ENCODE results near the gene ITGB1BP2.
"Not testable (repeated sequence)": the region's sequence is repeated elsewhere in the genome, so short reads cannot be mapped to it uniquely, and the experiment has no call there.

The ITGB1BP2 gene

GRCh38 chrX:71301195-71301924 lies at the start of gene ITGB1BP2:
TSS of gene ITGB1BP2 (plus strand) at chrX:71301750. CDS start at chrX:71301807, 57 bp downstream.
- no peak for DNase-seq (ENCODE audit: low read depth in 3 of 3)

DNA sequence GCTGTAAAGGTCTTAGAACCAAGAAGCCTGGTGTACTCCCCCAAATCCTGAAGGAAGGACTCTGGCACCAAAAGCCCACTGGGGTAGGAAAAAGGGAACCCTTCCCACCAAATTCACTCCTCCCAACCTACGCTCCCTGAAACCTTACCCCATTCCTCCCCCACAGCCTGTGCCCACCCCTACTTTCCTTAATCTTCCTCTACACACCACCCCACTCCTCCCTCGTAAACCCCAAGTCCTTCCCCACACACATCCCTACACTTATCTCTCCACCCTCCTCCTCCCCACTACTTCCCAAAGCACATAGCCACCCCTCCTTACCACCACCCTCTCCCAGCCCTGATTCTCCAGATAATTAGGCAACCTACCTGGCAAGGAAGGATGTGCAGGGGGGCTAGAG lies 49.3 kb upstream of the ITGB1BP2 start:
- DNase-seq (ENCODE audit: low read depth in 3 of 3): no peak

DNA sequence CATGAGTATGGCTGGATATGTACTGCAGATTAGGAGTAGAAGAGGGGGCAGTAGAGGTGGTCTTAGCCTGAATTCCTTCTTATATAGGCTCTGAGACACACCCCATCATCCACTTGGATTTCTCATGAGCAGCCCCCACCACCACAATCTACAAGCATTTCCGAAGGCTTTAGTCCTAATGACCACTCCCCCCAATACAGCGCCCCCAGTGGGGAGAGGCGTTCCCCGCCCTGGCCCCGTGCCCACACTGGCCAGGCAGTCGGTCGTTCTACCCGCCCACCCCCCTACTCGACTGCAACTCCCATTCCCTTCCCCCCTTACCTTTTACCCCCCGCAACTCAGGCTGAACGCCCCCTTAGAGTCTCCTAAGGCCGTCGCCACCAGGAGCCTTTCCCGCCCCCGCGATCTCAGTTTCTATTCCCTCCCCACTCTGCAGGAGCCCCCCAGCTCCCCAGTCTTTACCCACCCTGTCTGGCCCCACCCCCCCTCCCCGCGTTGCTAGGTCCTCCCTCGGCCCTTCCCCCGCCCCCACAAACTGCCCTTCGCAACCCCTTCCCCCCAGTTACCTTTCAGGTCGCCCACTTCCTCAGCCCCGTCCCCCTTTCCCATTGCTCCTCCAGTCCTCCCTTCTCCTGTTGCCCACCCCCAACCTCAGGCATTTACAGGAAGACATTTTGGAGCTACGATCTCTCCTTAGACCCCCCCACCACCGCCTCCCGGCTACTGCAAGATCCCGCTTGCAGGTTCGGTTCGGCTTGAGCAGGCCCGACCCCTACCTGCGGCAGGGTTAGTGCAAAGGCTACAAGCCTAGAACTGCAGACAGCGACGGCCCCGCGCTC lies 48.1 kb upstream of the ITGB1BP2 start:
- no peak for DNase-seq (ENCODE audit: low read depth in 3 of 3)

DNA sequence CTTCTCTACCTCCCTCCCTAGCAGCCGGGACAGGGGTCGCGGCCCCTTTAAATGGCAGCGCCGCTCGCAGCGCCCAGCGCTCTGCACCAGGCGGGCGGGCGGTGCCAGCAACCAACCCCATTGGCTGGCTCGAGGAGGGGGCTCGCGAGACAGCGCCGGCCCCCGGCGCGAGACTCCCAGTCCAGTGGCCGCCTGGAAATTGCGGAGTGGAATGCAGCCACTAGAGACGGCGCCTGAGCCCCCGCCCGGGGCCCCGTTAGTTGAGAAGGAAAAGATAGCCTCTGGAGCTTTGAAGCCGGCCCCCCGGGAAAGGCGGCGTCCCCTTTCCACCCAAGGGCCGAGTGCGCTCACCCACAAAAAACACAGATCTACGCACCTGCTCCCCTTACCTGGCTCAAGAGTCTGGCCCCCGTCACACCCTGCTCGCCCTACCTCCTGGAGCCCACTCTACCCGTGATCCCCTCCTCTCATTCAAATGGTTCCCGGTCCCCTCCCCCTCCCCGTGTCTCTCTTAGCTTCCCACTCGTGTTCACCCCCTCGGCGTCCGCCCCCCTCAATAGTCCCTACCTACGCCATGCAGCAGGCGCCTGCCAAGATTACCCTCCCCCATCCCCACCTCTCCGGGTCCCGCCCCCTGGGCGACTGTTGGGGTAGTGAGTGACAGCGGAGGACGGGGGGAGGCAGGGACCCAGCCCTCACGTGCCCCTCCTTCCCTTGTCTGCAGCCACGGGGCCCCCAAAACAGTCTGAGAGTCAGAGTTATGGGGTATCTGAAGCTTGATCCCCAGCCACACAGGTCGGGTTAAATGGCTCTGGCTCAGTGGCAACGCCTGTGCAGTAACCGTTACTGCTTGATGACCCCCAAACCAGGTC lies 47.2 kb upstream of the ITGB1BP2 start, which contains the start of gene ZMYM3:
ZMYM3 (minus strand) TSS at position 49 of the 872 bp plus-strand sequence. CDS start 885 bp downstream, outside the sequence.
- DNase-seq (ENCODE audit: low read depth in 3 of 3): peak; percentile 41 to 48 (median 45)

GRCh38 chrX:71256051-71256450 lies 45.5 kb upstream of the ITGB1BP2 start:
- DNase-seq (ENCODE audit: low read depth in 3 of 3): no peak

DNA sequence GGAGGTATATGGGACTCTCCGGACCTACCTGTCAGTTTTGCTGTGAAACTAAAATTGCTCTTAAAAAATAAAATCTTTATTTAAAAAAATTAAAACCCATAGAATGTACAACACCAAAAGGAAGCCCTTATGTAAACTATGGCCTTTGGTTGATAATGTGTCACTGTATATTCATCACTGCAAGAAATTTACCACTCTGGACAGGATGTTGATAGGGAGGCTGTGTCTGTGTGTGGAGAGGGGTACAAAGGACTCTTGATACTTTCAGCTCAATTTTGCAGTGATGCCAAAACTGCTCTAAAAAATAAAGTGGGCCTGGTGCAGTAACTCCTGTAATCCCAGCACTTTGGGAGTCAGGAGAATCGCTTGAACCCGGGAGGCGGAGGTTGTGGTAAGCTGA lies 44.7 kb upstream of the ITGB1BP2 start:
- DNase-seq (ENCODE audit: low read depth in 3 of 3): no peak

GRCh38 chrX:71268624-71269023 lies 32.9 kb upstream of the ITGB1BP2 start:
- not testable (repeated sequence) for DNase-seq (ENCODE audit: low read depth in 3 of 3)

- DNase-seq (ENCODE audit: low read depth in 3 of 3): no peak
These were observed 31.7 kb upstream of the ITGB1BP2 start for GRCh38 chrX:71269801-71270395.

DNA sequence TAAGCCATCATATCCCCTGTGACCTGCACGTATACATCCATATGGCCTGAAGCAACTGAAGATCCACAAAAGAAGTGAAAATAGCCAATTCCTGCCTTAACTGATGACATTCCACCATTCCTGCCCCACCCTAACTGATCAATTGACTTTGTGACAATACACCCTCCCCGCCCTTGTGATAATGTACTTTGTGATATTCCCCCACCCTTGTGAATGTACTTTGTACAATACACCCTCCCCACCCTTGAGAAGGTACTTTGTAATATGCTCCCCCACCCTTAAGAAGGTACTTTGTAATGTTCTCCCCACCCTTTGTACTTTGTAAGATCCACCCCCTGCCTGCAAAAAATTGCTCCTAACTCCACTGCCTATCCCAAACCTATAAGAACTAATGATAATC lies 29.2 kb upstream of the ITGB1BP2 start:
- DNase-seq (ENCODE audit: low read depth in 3 of 3): not testable (repeated sequence)

DNA sequence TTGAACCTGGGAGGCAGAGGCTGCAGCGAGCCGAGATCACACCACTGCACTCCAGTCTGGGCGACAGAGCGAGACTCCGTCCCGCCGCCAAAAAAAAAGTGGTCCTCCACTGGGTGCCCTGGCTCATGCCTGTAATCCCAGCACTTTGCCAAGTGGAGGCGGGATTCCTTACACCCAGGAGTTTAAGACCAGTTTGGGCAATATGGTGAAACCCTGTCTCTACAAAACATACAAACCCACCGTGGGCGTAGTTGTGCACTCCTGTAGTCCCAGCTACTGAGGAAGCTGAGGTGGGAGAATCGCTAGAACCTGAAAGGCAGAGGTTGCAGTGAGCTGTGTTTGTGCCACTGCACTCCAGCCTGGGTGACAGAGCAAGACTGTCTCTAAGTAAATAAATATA lies 20.2 kb upstream of the ITGB1BP2 start:
- DNase-seq (ENCODE audit: low read depth in 3 of 3): not testable (repeated sequence)

GRCh38 chrX:71282514-71283402 lies 18.8 kb upstream of the ITGB1BP2 start:
- DNase-seq (ENCODE audit: low read depth in 3 of 3): peak in 2 of 3 experiments; percentile 5 to 30

DNA sequence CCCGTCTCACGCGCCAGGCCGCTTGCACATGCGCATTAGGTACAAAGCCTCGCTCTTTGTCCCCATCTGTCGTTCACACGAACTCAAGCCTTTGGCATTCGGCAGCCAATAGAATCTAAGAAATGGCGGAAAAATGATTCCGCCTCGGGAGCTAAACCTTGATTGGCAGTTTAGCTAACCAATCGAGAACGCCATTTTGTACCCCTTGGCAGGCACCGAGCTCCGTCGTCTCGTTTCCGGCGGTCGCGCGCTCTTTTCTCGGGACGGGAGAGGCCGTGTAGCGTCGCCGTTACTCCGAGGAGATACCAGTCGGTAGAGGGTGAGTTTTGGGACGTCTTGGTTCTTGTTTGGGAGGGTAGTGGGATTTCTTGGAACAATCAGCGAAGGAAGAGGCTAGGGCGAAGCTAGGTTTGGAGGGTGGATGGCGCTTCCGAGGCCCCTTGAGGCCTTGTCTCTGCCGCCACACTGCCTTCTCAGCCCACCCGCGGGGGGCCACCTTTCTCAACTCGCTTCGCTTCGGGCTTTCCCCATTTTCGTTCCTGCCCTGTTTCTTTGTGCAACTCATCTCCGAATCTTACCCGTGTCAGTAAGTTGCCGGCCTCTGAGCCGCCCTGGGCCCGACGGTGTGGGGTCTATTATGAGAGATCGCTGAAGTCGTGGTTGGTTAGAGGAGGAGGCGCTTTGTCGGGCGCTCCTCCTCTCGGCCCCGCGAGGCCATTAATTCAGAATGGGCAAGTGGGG lies 18.0 kb upstream of the ITGB1BP2 start, which contains the start of gene NONO:
NONO (plus strand) TSS at position 233 of the 741 bp plus-strand sequence. CDS start 7,003 bp downstream, outside the sequence.
- peak; percentile 44 to 77 (median 61) for DNase-seq (ENCODE audit: low read depth in 3 of 3)

DNA sequence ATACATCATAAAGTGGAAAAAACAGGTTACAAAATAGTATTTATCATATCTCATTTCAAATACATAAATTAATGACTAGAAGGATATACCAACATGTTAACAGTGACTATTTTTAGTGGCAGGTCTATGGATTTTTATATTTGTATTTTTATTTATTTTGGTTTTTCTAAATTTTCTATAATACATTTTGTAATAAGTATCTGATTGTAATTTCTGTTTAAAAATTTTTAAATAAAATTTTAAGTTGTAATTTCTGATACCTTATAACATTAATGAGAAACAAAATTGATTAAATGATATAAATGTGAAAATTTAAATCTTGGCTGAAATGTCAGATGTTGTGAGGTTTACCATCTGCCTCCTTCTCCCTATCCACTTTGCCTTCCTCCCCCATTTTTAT lies 15.6 kb upstream of the ITGB1BP2 start:
- DNase-seq (ENCODE audit: low read depth in 3 of 3): no peak

DNA sequence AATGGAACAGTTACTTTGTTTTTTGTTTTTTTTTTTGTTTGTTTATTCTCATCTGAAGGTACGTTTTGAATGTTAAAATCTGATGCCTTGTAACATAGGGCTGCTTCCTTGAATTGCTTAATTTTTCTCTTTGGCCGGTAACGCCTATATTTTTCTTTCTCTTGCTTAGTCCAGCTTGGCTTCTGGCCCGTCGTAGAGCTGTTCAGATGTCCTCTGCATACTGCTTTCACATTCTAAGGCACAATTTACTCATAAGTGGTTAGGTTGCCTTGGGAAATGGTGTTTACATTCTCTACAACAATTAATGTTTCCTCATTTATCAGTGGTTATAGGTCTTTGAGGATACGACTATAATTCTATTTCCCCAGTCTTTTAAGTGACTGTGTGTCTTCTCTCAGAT lies 10.2 kb upstream of the ITGB1BP2 start:
- no peak for DNase-seq (ENCODE audit: low read depth in 3 of 3)

DNA sequence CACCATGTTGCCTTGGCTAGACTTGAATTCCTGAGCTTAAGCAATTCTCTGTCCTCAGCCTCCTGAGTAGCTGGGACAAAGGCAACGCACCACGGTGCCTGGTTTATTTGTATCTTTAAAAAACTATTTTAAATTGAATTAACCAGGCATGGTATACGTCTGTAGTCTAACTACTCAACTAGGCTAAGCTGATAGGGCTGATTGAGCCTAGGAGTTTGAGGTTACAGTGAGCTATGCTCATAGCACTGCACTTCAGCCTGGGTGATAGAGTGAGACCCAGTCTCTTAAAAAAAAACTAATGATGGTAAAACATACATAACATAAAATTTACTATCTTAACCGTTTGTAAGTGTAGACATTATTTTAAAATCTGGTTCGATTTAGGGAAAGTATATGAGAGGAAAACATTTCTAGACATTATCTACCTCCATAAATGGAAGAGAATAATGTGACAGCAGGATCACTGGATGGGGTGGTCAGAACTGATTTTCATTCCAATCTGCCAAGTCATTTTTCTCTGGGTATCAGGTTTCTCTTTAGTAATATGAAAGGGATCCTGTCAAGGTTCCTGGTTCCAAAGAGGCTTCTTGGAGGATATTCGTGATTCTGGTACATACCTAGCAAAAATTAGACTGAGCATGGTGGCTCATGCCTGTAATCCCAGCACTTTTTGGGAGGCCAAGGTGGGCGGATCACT lies 8.7 kb upstream of the ITGB1BP2 start:
- DNase-seq (ENCODE audit: low read depth in 3 of 3): no peak

DNA sequence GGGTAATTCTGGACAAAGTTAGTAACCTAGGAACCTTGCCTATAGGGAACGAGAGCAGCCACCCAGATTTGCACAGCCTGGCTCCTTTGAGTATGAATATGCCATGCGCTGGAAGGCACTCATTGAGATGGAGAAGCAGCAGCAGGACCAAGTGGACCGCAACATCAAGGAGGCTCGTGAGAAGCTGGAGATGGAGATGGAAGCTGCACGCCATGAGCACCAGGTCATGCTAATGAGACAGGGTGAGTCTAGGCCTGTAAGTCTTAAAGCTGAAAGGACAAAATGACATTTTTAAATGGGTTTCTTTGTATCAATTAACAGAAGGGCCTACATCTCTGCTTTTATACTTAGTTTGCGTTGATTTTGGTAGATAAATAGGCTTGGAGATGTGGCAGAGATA lies 4.7 kb upstream of the ITGB1BP2 start:
- DNase-seq (ENCODE audit: low read depth in 3 of 3): no peak

DNA sequence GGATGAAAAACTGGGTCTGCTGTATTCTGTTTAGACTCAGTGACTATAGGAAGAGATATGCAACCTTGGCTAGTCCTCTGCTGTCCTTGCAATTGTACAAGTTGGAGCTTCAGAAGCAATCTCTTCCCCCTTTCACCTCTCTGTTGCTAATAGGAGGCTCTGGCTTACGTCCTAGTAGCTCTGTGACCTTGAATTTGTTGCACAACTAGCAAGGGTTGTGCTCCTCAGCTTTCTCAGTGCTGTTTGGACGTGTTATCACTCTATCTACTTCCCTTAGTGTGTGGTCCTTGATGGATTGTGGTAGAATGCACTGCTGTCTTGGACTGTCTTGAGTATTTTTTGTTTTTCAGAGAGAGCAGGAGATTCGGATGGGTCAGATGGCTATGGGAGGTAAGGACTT lies 3.4 kb upstream of the ITGB1BP2 start:
- no peak for DNase-seq (ENCODE audit: low read depth in 3 of 3)

DNA sequence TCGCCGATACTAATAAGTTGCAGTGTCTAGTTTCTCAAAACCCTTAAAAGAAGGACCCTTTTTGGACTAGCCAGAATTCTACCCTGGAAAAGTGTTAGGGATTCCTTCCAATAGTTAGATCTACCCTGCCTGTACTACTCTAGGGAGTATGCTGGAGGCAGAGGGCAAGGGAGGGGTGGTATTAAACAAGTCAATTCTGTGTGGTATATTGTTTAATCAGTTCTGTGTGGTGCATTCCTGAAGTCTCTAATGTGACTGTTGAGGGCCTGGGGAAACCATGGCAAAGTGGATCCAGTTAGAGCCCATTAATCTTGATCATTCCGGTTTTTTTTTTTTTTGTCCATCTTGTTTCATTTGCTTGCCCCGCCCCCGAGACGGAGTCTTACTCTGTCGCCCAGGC lies 1.5 kb upstream of the ITGB1BP2 start:
- not testable (repeated sequence) for DNase-seq (ENCODE audit: low read depth in 3 of 3)

DNA sequence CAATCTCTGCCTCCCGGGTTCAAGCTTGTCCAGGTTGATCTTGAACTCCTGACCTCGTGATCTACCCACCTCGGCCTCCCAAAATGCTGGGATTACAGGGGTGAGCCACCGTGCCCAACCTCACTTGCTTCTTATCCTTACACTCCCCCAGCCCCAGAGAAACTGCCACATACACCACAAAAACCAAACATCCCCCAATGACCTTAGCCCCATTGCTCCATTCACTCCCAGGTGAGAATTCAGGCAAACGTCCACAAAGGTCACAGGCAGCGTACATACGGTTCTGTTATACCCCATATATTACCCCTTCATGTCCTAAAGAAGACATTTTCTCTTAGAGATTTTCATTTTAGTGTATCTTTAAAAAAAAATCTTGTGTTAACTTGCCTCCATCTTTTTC lies 1.1 kb upstream of the ITGB1BP2 start:
- DNase-seq (ENCODE audit: low read depth in 3 of 3): not testable (repeated sequence)
